Measurements from ENCODE around the gene LGI2. TPM values are rescaled to one million over a fixed set of nuclear protein-coding genes. Genes with fewer than 3 reads are reported as not detected.
A peak's percentile ranks its signal among the peaks of the same experiment; 100 is the strongest.

The LGI2 gene
- total and polyA plus RNA-seq, 2 of the 8 experiments (the other 6 are each of a cell fraction or from before 2014, with no cell fraction given): 2.3 to 4.0 TPM

DNA sequence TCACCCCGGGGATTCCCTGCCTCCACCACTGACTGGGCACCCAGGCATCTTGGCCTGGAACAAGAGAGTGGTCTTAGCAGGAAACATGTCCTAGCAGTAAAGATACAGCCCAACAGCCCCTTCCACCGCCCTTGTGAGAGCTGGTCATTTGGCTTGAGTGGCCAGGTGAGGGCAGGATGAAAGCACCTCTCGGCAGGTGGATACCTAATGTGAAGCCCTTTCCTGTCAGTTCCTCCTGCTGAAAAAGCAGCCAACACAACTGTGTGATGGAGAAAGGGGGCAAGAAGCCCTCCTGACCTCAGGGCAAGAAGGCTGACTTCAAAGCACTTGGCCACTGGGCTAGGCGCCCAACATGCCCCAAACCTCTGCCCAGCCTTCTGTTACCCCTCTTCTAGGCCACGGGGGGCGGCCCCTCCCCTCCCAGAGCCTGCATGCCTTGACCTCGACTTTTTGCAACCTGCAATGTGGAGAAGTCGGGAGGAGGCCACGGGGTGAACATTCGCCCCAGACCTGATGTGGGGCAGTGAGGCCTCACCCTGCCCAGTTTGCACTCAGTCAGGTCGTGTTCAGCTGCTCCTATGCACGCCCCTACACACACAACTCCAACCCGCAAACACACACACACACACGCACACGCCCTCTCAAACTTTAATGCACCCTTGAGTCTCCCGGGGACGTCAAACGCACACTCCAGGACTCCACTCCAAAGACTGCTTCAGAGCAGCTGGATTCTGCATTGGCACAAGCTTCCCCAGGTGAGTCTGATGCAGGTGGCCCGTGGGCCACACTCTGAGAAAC is 1.1 kb downstream of the LGI2 start:
- H3K4me2 ChIP-seq (ENCODE audit: insufficient read depth in 1 of 2, low read depth in 2 of 2, low read length in 2 of 2): peak overlapping the region; percentile 69 to 77
- no peak for TF ChIP-seq RXRA (IDR thresholded peaks at IDR 0.05; ENCODE audit: insufficient read depth, low read depth, low read length)
- no peak for TF ChIP-seq CEBPB (IDR thresholded peaks at IDR 0.05; ENCODE audit: low read depth, low read length)
- TF ChIP-seq POLR2AphosphoS5 (IDR thresholded peaks at IDR 0.05; ENCODE audit: low read depth, low read length): no peak
- TF ChIP-seq RAD21 (IDR thresholded peaks at IDR 0.05 in 1 of 2, conservative IDR thresholded peaks at IDR 0.05 in 1 of 2; ENCODE audit: low read depth in 2 of 2, low read length in 2 of 2): 0 out of 4 replicates have a peak, but pooled peaks of 1 of the 2 experiments have one; percentile 8
- TF ChIP-seq RFX5 (IDR thresholded peaks at IDR 0.05; ENCODE audit: borderline replicate concordance, low read depth, low read length): no peak
- TF ChIP-seq NANOG (IDR thresholded peaks at IDR 0.05; ENCODE audit: insufficient read depth, low read depth, low read length, poor library complexity, severe bottlenecking): no peak
- peak; percentile 28; the same call in 1 of the 2 replicates for TF ChIP-seq SUZ12 (IDR thresholded peaks at IDR 0.05; ENCODE audit: low read length)
- TF ChIP-seq, protein P1, sequence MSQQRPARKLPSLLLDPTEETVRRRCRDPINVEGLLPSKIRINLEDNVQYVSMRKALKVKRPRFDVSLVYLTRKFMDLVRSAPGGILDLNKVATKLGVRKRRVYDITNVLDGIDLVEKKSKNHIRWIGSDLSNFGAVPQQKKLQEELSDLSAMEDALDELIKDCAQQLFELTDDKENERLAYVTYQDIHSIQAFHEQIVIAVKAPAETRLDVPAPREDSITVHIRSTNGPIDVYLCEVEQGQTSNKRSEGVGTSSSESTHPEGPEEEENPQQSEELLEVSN (IDR thresholded peaks at IDR 0.05): no peak
- TF ChIP-seq SP2 (IDR thresholded peaks at IDR 0.05; ENCODE audit: low read length): no peak
- peak; percentile 54 for TF ChIP-seq EZH2 (IDR thresholded peaks at IDR 0.05; ENCODE audit: low read depth, low read length, severe bottlenecking)

More for the DNA sequence above, 1.1 kb downstream of the LGI2 start:
- no peak overlapping the region for H2BK5ac ChIP-seq (ENCODE audit: low read depth, low read length)
- FAIRE-seq (no peak), DNase-seq (ENCODE audit: low read depth in 1 of 2, low spot score in 2 of 2) (peak in 1 of 2 experiments; percentile 50)
- no peak overlapping the region for H2BK15ac ChIP-seq (ENCODE audit: low read length)
- no peak overlapping the region for H2BK20ac ChIP-seq (ENCODE audit: low read length)
- H3K56ac ChIP-seq (replicated peaks; ENCODE audit: insufficient read length, low read depth, low read length): no peak overlapping the region
- H2BK120ac ChIP-seq (replicated peaks; ENCODE audit: low read depth, low read length): no peak overlapping the region
- WGBS, 2 experiments (ENCODE audit: extremely low coverage in 1 of 2, insufficient coverage in 1 of 2, insufficient read length in 1 of 2, insufficient replicate concordance in 2 of 2, low coverage in 1 of 2, low lambda C conversion rate in 2 of 2, missing lambda C conversion rate in 1 of 2): 32% methylated on average over 19 of the region's 19 CpGs; no CpG with 5 or more reads in 1 of the 2 experiments
- CTCF ChIA-PET (ENCODE audit: partially characterized antibody): interaction anchor here (0.7 to 1.5 kb wide), 5 partner anchors 10 to 50 kb away, joined by 3 to 5 read pairs (median 4); no protein-coding TSS in a partner anchor
- H4K8ac ChIP-seq (ENCODE audit: extremely low read depth, insufficient read depth, low read length): no peak overlapping the region; the same call in 1 of the 2 replicates
- H3K14ac ChIP-seq (ENCODE audit: insufficient read length): no peak overlapping the region
- H3K36me3 ChIP-seq (ENCODE audit: control insufficient read depth in 2 of 4, insufficient read depth in 4 of 4, low read length in 3 of 4): no peaks in the 10 kb centered on the region
- no peak overlapping the region for H3K4ac ChIP-seq (replicated peaks; ENCODE audit: insufficient read length, low read depth, low read length)
- peak overlapping the region; percentile 92; the same call in 1 of the 2 replicates for H2AFZ ChIP-seq (ENCODE audit: low read length)
- H2AK5ac ChIP-seq (ENCODE audit: low read depth, low read length): no peak overlapping the region
- H4K91ac ChIP-seq (replicated peaks; ENCODE audit: insufficient read length, low read length): no peak overlapping the region
- peaks cover 11 to 14% (median 11%) of the 10 kb centered on the region in 4 experiments for H3K4me1 ChIP-seq (replicated peaks in 1 of 4; ENCODE audit: control insufficient read depth in 3 of 4, insufficient read depth in 4 of 4, low read length in 3 of 4)
- no peak overlapping the region for H4K5ac ChIP-seq (ENCODE audit: insufficient read length, low read depth, low read length)
- POLR2A ChIA-PET (ENCODE audit: partially characterized antibody): interaction anchor here (0.6 to 1.6 kb wide), 3 partner anchors 16 to 561 kb away, joined by 3 read pairs; no protein-coding TSS in a partner anchor
- no peak overlapping the region for H3K27ac ChIP-seq (ENCODE audit: low read depth, low read length)
- H3K27me3 ChIP-seq (replicated peaks in 1 of 4; ENCODE audit: control insufficient read depth in 3 of 4, extremely low read depth in 1 of 4, insufficient read depth in 3 of 4, low read length in 3 of 4): peaks cover 9 to 34% (median 31%) of the 10 kb centered on the region in 4 experiments
- H3K9ac ChIP-seq (replicated peaks in 1 of 4; ENCODE audit: extremely low read depth in 1 of 4, low read depth in 3 of 4, low read length in 3 of 4): no peak overlapping the region
- peaks cover 0 to 3% of the 10 kb centered on the region in 2 experiments for H4K20me1 ChIP-seq (replicated peaks in 1 of 2; ENCODE audit: control insufficient read depth in 1 of 2, insufficient read depth in 2 of 2, low read length in 2 of 2)
- no peak overlapping the region for H3K18ac ChIP-seq (ENCODE audit: extremely low read depth, low read length)
- H2BK12ac ChIP-seq (ENCODE audit: low read depth, low read length): no peak overlapping the region
- H3K23ac ChIP-seq (ENCODE audit: insufficient read length): no peak overlapping the region
- peaks cover 10% of the 10 kb centered on the region; the same call in 1 of the 2 replicates for H3K23me2 ChIP-seq (ENCODE audit: low read depth, low read length)
- peak overlapping the region; percentile 48 to 70 (median 59) for H3K4me3 ChIP-seq (ENCODE audit: extremely low read depth in 1 of 4, insufficient read depth in 2 of 4, low read depth in 3 of 4, low read length in 4 of 4)
- H3K9me3 ChIP-seq (ENCODE audit: insufficient read depth in 2 of 2, low read depth in 1 of 2, low read length in 1 of 2): no peaks in the 10 kb centered on the region
- no peaks in the 10 kb centered on the region for H3K79me2 ChIP-seq (ENCODE audit: control insufficient read depth in 1 of 2, insufficient read depth in 2 of 2, low read length in 2 of 2)
- H3K79me1 ChIP-seq (ENCODE audit: low read depth, low read length): no peaks in the 10 kb centered on the region

All from H1 (cell line).